ENCODE results near the gene ZNF532.

DNA sequence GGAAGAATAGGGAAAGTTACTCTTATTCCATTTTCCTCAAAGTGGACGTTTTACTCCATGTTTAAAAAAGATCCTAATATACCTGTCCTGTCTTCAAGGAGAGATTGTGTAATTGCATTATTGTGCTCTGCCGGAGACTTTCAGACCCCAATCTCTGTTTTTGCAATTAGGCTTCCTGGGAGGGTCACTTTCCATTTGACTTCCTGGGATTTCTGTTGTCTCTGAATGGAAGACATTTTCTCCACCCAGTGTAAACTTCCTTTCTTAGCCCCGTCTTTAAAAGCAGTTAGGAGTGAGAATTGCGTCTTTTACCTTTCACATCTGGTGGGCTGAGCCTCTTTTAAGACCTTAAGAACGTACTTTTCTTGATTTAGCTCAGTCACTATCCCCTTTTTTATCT lies 63.0 kb downstream of the ZNF532 start:
- no peak for TF ChIP-seq POLR2A (IDR thresholded peaks at IDR 0.05)
- no peak for TF ChIP-seq CTCF (IDR thresholded peaks at IDR 0.05)

Data from heart left ventricle (tissue), 13 donors.